ENCODE measurements around the gene ZNF557. TPM values are rescaled to one million over a fixed set of nuclear protein-coding genes. Genes with fewer than 3 reads are reported as not detected.

Gene ZNF557
- total and polyA plus RNA-seq, 2 donors = 2.4 to 20.8 TPM

DNA sequence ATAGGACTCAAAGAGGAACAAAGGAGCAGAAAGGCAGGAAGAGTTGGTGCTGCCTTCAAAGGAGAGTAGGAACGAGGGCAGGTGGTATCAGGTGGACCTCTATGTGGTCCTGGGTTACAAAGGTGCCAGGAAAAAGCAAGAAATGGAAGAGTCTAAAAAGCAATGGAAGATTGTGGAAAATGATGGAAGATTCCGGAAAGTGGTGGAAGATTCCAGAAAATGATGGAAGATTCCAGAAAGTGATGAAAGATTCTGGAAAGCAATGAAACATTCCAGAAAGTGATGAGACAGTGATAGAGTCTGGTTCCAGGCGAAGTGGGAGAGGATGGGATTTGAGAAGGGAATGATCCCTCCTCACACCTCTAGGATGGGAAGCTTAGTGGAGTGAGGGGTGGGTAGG, 55.3 kb downstream of the ZNF557 start:
- Histone ChIP-seq H3K4me3 (ENCODE audit: low read depth, low read length) (no peak overlapping the region), H3K4me1 (ENCODE audit: insufficient read depth) (no peaks in the 10 kb centered on the region), H3K36me3 (ENCODE audit: insufficient read depth) (peaks cover 10% of the 10 kb centered on the region), H3K27ac (ENCODE audit: low read depth) (no peak overlapping the region)
- DNase-seq (ENCODE audit: extremely low spot score) = no peak
- WGBS = 62% methylated on average over 3 of the region's 3 CpGs

DNA sequence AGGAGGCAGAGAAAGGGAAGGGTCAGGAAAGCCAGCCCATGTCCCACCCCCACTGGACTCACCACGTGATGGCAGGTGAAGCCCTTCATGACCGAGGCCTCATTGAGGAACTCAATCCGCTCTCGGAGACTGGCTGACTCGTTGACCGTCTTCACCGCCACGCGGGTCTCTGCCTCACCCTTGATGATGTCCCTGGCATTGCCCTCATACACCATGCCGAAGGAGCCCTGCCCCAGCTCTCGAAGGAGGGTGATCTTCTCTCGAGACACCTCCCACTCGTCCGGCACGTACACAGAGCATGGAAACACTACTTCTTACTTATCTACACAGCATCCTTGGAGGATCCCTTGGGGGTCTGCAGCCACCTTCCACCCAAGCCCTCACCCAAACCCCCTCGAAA, 55.7 kb downstream of the ZNF557 start:
- no peaks in the 10 kb centered on the region for H3K4me1 ChIP-seq (ENCODE audit: insufficient read depth)
- no peak overlapping the region for H3K27ac ChIP-seq (ENCODE audit: low read depth)
- H3K4me3 ChIP-seq (ENCODE audit: low read depth, low read length) = no peak overlapping the region
- peaks cover 10% of the 10 kb centered on the region for H3K36me3 ChIP-seq (ENCODE audit: insufficient read depth)
- WGBS = 96% methylated on average over 16 of the region's 16 CpGs
- DNase-seq (ENCODE audit: extremely low spot score) = no peak

DNA sequence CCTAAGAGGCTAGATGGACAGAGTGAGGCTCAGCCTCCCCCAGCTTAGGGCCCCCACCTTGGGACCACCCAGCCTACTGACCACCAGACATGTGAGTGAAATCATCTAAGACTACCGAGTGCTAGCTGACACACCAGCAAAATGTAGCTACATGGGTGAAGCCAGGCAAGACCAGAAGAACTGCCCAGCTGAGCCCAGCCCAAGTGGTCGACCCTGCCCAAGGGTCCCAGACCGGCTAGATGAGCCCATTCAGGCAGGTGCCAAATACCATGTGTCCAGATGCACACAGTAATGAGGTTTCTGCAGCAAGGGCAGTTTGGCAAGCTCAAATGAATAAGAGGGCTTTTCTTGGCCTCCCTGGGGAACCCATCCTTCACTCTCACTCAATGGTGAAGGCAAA, 56.6 kb downstream of the ZNF557 start:
- Histone ChIP-seq H3K4me3 (ENCODE audit: low read depth, low read length) (no peak overlapping the region), H3K36me3 (ENCODE audit: insufficient read depth) (peaks cover 10% of the 10 kb centered on the region), H3K27ac (ENCODE audit: low read depth) (no peak overlapping the region), H3K4me1 (ENCODE audit: insufficient read depth) (no peaks in the 10 kb centered on the region)
- WGBS = over 99% methylated on average over 3 of the region's 3 CpGs
- DNase-seq (ENCODE audit: extremely low spot score) = no peak

DNA sequence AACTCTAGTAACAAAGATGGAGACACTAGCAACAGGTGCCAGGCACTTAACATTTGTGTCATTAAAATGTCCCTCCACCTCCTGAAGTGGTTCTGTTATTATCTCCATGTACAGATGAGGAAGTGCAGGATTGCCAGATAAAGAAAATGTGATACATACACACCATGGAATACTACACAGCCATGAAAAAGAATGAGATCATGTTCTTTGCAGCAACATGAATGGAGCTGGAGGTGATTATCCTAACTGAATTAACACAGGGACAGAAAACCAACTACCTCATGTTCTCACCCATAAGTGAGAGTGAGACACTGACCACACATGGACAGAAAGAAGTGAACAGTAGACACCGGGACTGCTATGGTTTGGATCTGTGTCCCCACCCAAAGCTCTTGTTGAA, 60.5 kb downstream of the ZNF557 start:
- no peak for DNase-seq (ENCODE audit: extremely low spot score)
- Histone ChIP-seq H3K36me3 (ENCODE audit: insufficient read depth) (peaks cover 13% of the 10 kb centered on the region), H3K4me1 (ENCODE audit: insufficient read depth) (no peaks in the 10 kb centered on the region), H3K4me3 (ENCODE audit: low read depth, low read length) (no peak overlapping the region), H3K27ac (ENCODE audit: low read depth) (no peak overlapping the region)
- 98% methylated on average over 1 of the region's 1 CpG for WGBS

DNA sequence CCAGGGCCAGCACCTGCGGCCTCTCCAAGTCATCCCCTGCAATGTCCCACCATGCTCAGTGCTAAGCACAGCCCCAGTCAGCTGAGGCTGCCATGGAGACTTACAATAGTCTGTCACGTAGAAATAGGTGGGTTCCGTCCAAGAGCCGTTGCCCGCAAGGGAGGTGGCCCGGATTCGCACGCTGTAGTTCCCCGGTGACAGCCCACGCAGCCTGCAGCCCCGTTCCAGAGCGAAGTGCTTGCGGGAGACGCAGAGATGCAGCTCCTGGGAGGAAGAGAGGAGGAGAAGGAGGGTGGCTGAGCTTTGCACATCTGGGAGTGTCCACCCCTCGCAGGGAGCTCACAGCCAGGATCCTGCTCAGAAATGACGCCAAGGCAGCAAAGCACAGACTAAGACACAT, 62.6 kb downstream of the ZNF557 start:
- Histone ChIP-seq H3K36me3 (ENCODE audit: insufficient read depth) (peaks cover 4% of the 10 kb centered on the region), H3K27ac (ENCODE audit: low read depth) (no peak overlapping the region), H3K4me1 (ENCODE audit: insufficient read depth) (no peaks in the 10 kb centered on the region), H3K4me3 (ENCODE audit: low read depth, low read length) (no peak overlapping the region)
- DNase-seq (ENCODE audit: extremely low spot score) = no peak
- 97% methylated on average over 16 of the region's 16 CpGs for WGBS

DNA sequence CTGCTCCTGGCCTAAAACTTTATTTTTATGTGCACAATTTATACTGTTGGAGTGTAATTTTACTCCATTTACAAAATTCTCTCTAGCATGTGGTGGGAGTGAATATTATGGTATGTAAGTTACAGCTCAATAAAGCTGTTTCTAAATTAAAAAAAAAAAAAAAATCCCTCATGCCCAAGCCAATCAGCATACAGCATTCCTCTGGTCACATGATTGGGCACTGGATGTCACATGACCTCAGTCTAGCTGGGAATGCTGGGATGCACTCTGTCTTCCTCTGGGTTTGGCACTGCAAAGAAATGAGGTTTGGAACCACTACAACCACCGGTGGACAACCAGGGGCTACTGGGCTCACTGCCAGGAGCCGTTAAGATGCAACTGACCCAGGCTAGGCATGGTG, 67.6 kb downstream of the ZNF557 start:
- H3K4me3 ChIP-seq (ENCODE audit: low read depth, low read length) = no peak overlapping the region
- no peaks in the 10 kb centered on the region for H3K4me1 ChIP-seq (ENCODE audit: insufficient read depth)
- DNase-seq (ENCODE audit: extremely low spot score) = no peak
- WGBS = 50% methylated on average over 2 of the region's 2 CpGs
- peaks cover 8% of the 10 kb centered on the region for H3K36me3 ChIP-seq (ENCODE audit: insufficient read depth)
- no peak overlapping the region for H3K27ac ChIP-seq (ENCODE audit: low read depth)

Other genes starting within 250 kb of the ZNF557 start
- 0.53 TPM for gene ADGRE1, start 182.1 kb upstream of the ZNF557 start, total RNA-seq
- 0.10 TPM for gene ADGRE1, start 182.1 kb upstream of the ZNF557 start, polyA plus RNA-seq
- not detected for gene MBD3L2B, start 48.3 kb upstream of the ZNF557 start, total RNA-seq
- gene MBD3L2B, start 48.3 kb upstream of the ZNF557 start, polyA plus RNA-seq = not detected
- not detected for gene MBD3L5, start 39.1 kb upstream of the ZNF557 start, total RNA-seq
- gene MBD3L5, start 39.1 kb upstream of the ZNF557 start, polyA plus RNA-seq = not detected
- not detected for gene MBD3L4, start 29.5 kb upstream of the ZNF557 start, total RNA-seq
- not detected for gene MBD3L4, start 29.5 kb upstream of the ZNF557 start, polyA plus RNA-seq
- not detected for gene MBD3L2, start 20.4 kb upstream of the ZNF557 start, total RNA-seq
- gene MBD3L2, start 20.4 kb upstream of the ZNF557 start, polyA plus RNA-seq = not detected
- not detected for gene MBD3L3, start 11.0 kb upstream of the ZNF557 start, total RNA-seq
- gene MBD3L3, start 11.0 kb upstream of the ZNF557 start, polyA plus RNA-seq = not detected
- gene INSR, start 224.7 kb downstream of the ZNF557 start, total RNA-seq = 38.6 TPM
- 15.3 TPM for gene INSR, start 224.7 kb downstream of the ZNF557 start, polyA plus RNA-seq